Large intestine (tissue), 3 donors: ENCODE measurements around the gene LRRC41. TPM values are rescaled to one million over a fixed set of nuclear protein-coding genes. Genes with fewer than 3 reads are reported as not detected.
"Not testable (repeated sequence)": the region's sequence is repeated elsewhere in the genome, so short reads cannot be mapped to it uniquely, and the experiment has no call there.

Experiments used
- DNase-seq, 2 donors: peaks; one replicate each; pipeline versions ENCODE4 v3.0.0 to v3.0.0-alpha.2; 2013
- H3K27ac ChIP-seq: one replicate; pipeline ENCODE4 v1.5.1; 2013; ENCODE audit warnings: low read length
- H3K27me3 ChIP-seq: 2 replicates; pipeline ENCODE4 v1.6.1; 2013; ENCODE audit warnings: low read length; ENCODE audit not compliant: control insufficient read depth, insufficient read depth
- H3K36me3 ChIP-seq: 2 replicates; pipeline ENCODE4 v1.6.1; 2013; ENCODE audit warnings: low read length; ENCODE audit not compliant: control insufficient read depth, insufficient read depth
- H3K4me1 ChIP-seq: one replicate; pipeline ENCODE4 v1.6.1; 2013; ENCODE audit warnings: low read length; ENCODE audit not compliant: control insufficient read depth, insufficient read depth
- H3K4me3 ChIP-seq: one replicate; pipeline ENCODE4 v1.5.1; 2013; ENCODE audit warnings: low read length
- H3K9me3 ChIP-seq: one replicate; pipeline ENCODE4 v1.6.1; 2013; ENCODE audit warnings: mild to moderate bottlenecking, low read depth, low read length, moderate library complexity; ENCODE audit not compliant: control insufficient read depth
- WGBS: methylation state at CpG from one replicate; pipeline ENCODE4 v1.1.5; 2013; ENCODE audit warnings: low lambda C conversion rate; ENCODE audit not compliant: insufficient coverage; 5-methylcytosine and 5-hydroxymethylcytosine counted together
- polyA plus RNA-seq: library from polyadenylated mRNA; unstranded; fragments of 120-200 nt; gene quantifications from one replicate; pipeline ENCODE4 v1.2.1, GENCODE V29; 2013

LRRC41 gene
- polyA plus RNA-seq, 1 donor, result 68.4 TPM

DNA sequence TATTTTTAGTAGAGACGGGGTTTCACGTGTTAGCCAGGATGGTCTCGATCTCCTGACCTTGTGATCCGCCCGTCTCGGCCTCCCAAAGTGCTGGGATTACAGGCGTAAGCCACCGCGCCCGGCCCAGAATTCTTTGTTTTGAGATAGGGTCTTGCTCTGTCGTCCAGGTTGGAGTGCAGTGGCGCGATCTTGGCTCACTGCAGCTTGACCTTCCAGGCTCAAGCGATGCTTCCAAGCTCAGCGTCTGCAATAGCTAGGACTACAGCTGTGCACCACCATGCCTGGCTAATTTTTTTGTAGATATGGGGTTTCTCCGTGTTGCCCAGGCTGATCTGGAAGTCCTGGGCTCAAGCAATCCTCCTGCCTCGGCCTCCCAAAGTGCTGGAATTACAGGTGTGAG is 57.3 kb downstream of the LRRC41 start:
- DNase-seq, H3K27ac ChIP-seq, H3K36me3 ChIP-seq, H3K9me3 ChIP-seq, H3K4me3 ChIP-seq, H3K27me3 ChIP-seq, H3K4me1 ChIP-seq: not testable (repeated sequence)
- no CpG with 5 or more reads among the region's 17 CpGs for WGBS

GRCh38 chr1:46244656-46245371 is 58.6 kb downstream of the LRRC41 start:
- WGBS, result 43% methylated on average over 1 of the region's 3 CpGs
- peaks cover 8% of the 10 kb centered on the region for H3K4me1 ChIP-seq

DNA sequence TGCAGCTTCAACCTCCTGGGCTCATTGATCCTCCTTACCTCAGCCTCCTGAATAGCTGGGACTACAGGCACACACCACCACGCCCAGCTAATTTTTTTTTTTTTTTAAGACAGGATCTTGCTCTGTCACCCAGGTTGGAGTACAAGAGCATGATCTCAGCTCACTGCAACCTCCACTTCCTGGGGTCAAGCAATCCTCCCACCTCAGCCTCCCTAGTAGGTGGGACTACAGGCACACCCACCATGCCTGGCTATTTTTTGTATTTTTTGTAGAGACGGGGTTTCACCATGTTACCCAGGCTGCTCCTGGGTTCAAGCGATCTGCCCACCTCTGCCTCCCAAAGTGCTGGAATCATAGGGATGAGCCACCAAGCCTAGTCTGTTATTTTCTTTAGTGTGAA is 59.6 kb downstream of the LRRC41 start:
- WGBS, result 83% methylated on average over 1 of the region's 3 CpGs
- not testable (repeated sequence) for DNase-seq, H3K27me3 ChIP-seq, H3K4me1 ChIP-seq, H3K9me3 ChIP-seq, H3K4me3 ChIP-seq, H3K36me3 ChIP-seq, H3K27ac ChIP-seq

More at GRCh38 chr1:46244656-46245371, 58.6 kb downstream of the LRRC41 start:
- Histone ChIP-seq H3K4me3 (no peak overlapping the region), H3K9me3 (no peaks in the 10 kb centered on the region), H3K36me3 (peaks cover under 1% of the 10 kb centered on the region), H3K27ac (no peak overlapping the region), H3K27me3 (no peaks in the 10 kb centered on the region)
- no peak for DNase-seq

DNA sequence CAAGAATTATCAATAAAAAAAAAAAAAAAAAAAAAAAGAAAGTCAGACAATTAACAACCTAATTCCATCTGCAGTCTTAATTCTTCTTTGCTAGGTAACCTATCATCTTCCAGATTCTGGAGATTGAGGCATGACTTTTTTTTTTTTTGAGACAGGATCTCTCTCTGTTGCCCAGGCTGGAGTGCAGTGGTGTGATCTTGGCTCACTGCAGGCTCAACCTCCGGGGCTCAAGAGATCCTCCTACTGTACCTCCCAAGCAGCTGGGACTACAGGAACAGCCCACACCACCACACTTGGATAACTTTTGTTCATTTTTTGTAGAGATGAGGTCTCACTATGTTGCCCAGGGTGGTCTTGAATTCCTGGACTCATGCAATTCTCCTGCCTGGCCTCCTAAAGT is 60.5 kb downstream of the LRRC41 start:
- no CpG with 5 or more reads among the region's 1 CpG for WGBS
- Histone ChIP-seq H3K27me3 (no peaks in the 10 kb centered on the region), H3K9me3 (no peaks in the 10 kb centered on the region), H3K27ac (no peak overlapping the region), H3K36me3 (no peaks in the 10 kb centered on the region), H3K4me1 (peaks cover under 1% of the 10 kb centered on the region), H3K4me3 (no peak overlapping the region)
- DNase-seq, result no peak

DNA sequence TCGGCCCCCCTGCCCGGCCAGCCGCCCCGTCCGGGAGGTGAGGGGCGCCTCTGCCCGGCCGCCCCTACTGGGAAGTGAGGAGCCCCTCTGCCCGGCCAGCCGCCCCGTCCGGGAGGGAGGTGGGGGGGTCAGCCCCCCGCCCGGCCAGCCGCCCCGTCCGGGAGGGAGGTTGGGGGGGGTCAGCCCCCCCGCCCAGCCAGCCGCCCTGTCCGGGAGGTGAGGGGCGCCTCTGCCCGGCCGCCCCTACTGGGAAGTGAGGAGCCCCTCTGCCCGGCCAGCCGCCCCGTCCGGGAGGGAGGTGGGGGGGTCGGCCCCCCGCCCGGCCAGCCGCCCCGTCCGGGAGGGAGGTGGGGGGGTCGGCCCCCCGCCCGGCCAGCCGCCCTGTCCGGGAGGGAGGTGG is 61.7 kb downstream of the LRRC41 start:
- H3K27me3 ChIP-seq, H3K4me1 ChIP-seq, H3K9me3 ChIP-seq, DNase-seq, H3K27ac ChIP-seq, H3K36me3 ChIP-seq, H3K4me3 ChIP-seq: not testable (repeated sequence)
- no CpG with 5 or more reads among the region's 38 CpGs for WGBS

GRCh38 chr1:46238865-46239264 is 64.6 kb downstream of the LRRC41 start:
- H3K36me3 ChIP-seq, DNase-seq, H3K4me1 ChIP-seq, H3K27me3 ChIP-seq, H3K9me3 ChIP-seq, H3K4me3 ChIP-seq, H3K27ac ChIP-seq: not testable (repeated sequence)
- 80% methylated on average over 1 of the region's 1 CpG for WGBS

DNA sequence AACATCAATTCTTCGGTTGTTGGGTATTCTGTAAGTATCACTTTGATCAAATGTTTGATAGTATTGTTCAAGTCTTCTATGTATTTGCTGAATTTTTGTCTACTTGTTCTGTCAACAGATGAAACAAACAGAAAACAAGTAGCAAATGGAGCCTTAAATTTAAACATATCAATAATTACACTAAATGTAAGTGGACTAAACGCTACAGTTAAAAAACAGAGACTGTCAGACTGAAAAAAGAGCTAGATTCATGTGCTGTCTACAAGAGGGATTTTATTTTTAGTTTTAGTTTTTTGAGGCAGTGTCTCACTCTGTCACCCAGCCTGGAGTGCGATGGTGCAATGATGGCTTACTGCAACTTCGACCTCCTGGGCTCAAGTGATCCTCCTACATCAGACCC is 66.5 kb downstream of the LRRC41 start:
- no CpG with 5 or more reads among the region's 4 CpGs for WGBS
- no peaks in the 10 kb centered on the region for H3K27me3 ChIP-seq

GRCh38 chr1:46231231-46231630 is 72.2 kb downstream of the LRRC41 start:
- H3K27me3 ChIP-seq, DNase-seq, H3K36me3 ChIP-seq, H3K27ac ChIP-seq, H3K4me3 ChIP-seq, H3K4me1 ChIP-seq, H3K9me3 ChIP-seq: not testable (repeated sequence)
- no CpG with 5 or more reads among the region's 3 CpGs for WGBS

More for the DNA sequence above, 66.5 kb downstream of the LRRC41 start:
- no peak overlapping the region for H3K4me3 ChIP-seq
- H3K4me1 ChIP-seq, result no peaks in the 10 kb centered on the region
- no peaks in the 10 kb centered on the region for H3K36me3 ChIP-seq
- peaks cover 5% of the 10 kb centered on the region for H3K9me3 ChIP-seq
- no peak for DNase-seq
- H3K27ac ChIP-seq, result no peak overlapping the region

Other genes with a start within 250 kb of the LRRC41 start
- 7.4 TPM for gene PIK3R3, start 171.0 kb downstream of the LRRC41 start, polyA plus RNA-seq
- 17.8 TPM for gene TSPAN1, start 128.5 kb downstream of the LRRC41 start, polyA plus RNA-seq
- gene P3R3URF, start 127.1 kb downstream of the LRRC41 start, polyA plus RNA-seq, result not detected
- 56.4 TPM for gene POMGNT1, start 105.2 kb downstream of the LRRC41 start, polyA plus RNA-seq
- gene LURAP1, start 100.3 kb downstream of the LRRC41 start, polyA plus RNA-seq, result 0.72 TPM
- 6.6 TPM for gene RAD54L, start 55.9 kb downstream of the LRRC41 start, polyA plus RNA-seq
- gene UQCRH, start 82 bp upstream of the LRRC41 start, polyA plus RNA-seq, result 357 TPM
- 23.9 TPM for gene NSUN4, start 37.2 kb upstream of the LRRC41 start, polyA plus RNA-seq
- 23.1 TPM for gene FAAH, start 90.7 kb upstream of the LRRC41 start, polyA plus RNA-seq
- not detected for gene DMBX1, start 186.2 kb upstream of the LRRC41 start, polyA plus RNA-seq
- gene KNCN, start 248.0 kb upstream of the LRRC41 start, polyA plus RNA-seq, result 0.18 TPM